ENCODE results near the gene IFIT2.
A peak's percentile ranks its signal among the peaks of the same experiment; 100 is the strongest.
"Not testable (repeated sequence)": the region's sequence is repeated elsewhere in the genome, so short reads cannot be mapped to it uniquely, and the experiment has no call there.

Gene IFIT2

GRCh38 chr10:89280508-89280907, 21.3 kb upstream of the IFIT2 start:
- no peak for DNase-seq

GRCh38 chr10:89281606-89282395, 20.0 kb upstream of the IFIT2 start:
- no peak for DNase-seq

- no peak for DNase-seq
These were observed 18.6 kb upstream of the IFIT2 start for GRCh38 chr10:89283025-89283935.

- peak; percentile 39 for DNase-seq
These were observed 17.8 kb upstream of the IFIT2 start for GRCh38 chr10:89283936-89284475.

GRCh38 chr10:89284711-89285110, 17.1 kb upstream of the IFIT2 start:
- DNase-seq, result not testable (repeated sequence)

GRCh38 chr10:89285303-89285702, 16.5 kb upstream of the IFIT2 start:
- DNase-seq, result not testable (repeated sequence)

GRCh38 chr10:89294721-89295239, 7.1 kb upstream of the IFIT2 start:
- no peak for DNase-seq

- no peak for DNase-seq
These were observed 6.2 kb upstream of the IFIT2 start for GRCh38 chr10:89295597-89295996.

GRCh38 chr10:89296220-89296648, 5.6 kb upstream of the IFIT2 start:
- no peak for DNase-seq

GRCh38 chr10:89297356-89297755, 4.5 kb upstream of the IFIT2 start:
- DNase-seq, result no peak

- no peak for DNase-seq
These were observed 4.1 kb upstream of the IFIT2 start for GRCh38 chr10:89297791-89298190.

- no peak for DNase-seq
These were observed 2.8 kb upstream of the IFIT2 start for GRCh38 chr10:89299031-89299430.

GRCh38 chr10:89301232-89301631, 614 bp upstream of the IFIT2 start:
- no peak for DNase-seq

GRCh38 chr10:89302625-89303024, 779 bp downstream of the IFIT2 start:
- DNase-seq, result no peak

- DNase-seq, result no peak
These were observed 1.3 kb downstream of the IFIT2 start for GRCh38 chr10:89303161-89303560.

- DNase-seq, result no peak
These were observed 2.2 kb downstream of the IFIT2 start for GRCh38 chr10:89304026-89304425.

- DNase-seq, result no peak
These were observed 2.6 kb downstream of the IFIT2 start for GRCh38 chr10:89304446-89304845.

- no peak for DNase-seq
These were observed 3.1 kb downstream of the IFIT2 start for GRCh38 chr10:89304925-89305324.

GRCh38 chr10:89305766-89306433, 4.1 kb downstream of the IFIT2 start:
- DNase-seq, result no peak

GRCh38 chr10:89306434-89307268, 4.8 kb downstream of the IFIT2 start:
- DNase-seq, result no peak

- DNase-seq, result no peak
These were observed 5.4 kb downstream of the IFIT2 start for GRCh38 chr10:89307269-89307577.

- DNase-seq, result no peak
These were observed 6.4 kb downstream of the IFIT2 start for GRCh38 chr10:89308266-89308665.

Measured in NCI-H774 (cell line).